ENCODE data around the gene ARHGAP10.
"Not testable (repeated sequence)": the region's sequence is repeated elsewhere in the genome, so short reads cannot be mapped to it uniquely, and the experiment has no call there.

ARHGAP10 gene

DNA sequence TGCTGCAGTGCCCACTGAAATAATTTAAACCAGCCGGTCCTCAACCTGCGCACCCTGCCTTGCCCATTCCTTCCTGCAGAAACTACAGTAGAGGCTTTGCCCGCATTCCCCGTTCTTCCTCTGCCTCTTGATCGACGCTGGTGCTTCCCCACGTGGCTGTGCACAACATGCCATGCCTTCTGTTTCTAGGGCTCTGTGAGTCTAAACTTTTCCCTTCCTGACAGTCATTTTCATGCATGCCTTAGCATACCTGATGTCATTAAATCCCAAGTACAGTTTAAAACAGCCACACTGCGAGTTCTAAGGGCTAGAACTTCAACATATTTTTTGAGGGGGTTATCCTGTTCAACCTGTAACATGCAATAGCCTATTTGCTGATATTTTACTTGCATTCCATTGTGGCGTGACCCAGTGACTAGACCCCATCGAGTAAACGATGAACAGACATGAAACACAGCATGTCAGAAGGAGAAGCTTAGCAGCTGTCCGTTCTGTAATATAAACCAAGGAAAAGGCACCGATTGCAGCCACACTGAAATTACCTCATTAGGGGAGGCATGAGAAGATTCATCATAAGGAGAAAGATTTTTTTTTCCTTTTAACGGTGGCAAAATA is 232.5 kb downstream of the ARHGAP10 start:
- no peak for DNase-seq

DNA sequence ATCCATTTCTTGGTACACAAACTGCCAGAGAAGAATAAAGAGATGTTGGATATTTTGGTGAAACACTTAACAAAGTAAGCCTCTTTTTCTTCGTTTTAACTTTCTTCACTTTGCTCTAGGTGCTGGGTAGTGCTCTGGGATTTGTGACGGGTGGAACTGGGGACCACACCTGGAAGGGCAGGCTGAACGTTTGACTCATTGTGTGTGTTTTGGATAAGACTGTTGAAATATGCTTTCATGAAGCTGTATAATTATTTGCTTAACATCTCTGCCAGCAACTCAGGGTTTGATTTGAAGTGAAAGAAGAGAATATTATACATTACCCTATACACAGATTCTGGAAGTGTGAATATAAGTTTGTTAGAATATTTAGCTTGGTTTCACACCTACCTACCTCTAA is 233.2 kb downstream of the ARHGAP10 start:
- DNase-seq: no peak

DNA sequence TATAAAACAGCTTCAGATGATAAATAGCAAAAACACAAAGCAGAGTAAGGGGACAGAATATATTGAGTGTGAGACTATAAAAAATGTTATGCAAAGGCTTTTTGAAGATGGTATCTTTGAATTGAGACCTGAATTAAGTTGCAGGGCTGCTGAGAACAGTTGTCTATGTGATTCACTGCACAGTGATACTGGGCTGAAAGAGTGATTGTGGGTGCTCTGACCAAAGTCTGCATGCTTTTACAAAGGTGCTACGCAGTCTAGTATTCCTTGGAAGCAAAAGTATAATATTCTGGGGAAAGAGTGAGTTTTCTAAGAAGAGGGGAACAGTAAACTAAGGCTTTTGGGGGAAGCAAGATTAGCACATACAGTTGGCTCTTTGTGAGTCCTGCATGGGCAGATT is 234.0 kb downstream of the ARHGAP10 start:
- DNase-seq: no peak

DNA sequence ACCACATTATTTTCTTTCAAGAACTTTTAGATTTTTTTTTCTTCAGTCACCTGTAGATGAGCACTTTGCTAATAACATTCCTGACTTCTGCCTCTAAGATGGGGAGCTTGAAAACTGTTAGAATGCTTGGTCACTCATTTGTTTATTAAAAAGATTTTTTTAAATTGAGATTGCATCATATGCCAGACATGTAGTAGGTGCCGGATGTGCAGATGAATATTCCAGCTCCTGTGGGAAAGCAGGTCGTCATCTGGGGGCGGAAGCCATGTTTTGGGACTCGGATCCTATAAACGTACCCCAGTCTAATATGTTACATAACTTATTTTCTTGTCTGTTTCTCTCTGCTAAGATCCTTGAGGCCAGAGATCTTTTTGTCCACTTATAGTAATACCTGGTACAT is 236.8 kb downstream of the ARHGAP10 start:
- no peak for DNase-seq

DNA sequence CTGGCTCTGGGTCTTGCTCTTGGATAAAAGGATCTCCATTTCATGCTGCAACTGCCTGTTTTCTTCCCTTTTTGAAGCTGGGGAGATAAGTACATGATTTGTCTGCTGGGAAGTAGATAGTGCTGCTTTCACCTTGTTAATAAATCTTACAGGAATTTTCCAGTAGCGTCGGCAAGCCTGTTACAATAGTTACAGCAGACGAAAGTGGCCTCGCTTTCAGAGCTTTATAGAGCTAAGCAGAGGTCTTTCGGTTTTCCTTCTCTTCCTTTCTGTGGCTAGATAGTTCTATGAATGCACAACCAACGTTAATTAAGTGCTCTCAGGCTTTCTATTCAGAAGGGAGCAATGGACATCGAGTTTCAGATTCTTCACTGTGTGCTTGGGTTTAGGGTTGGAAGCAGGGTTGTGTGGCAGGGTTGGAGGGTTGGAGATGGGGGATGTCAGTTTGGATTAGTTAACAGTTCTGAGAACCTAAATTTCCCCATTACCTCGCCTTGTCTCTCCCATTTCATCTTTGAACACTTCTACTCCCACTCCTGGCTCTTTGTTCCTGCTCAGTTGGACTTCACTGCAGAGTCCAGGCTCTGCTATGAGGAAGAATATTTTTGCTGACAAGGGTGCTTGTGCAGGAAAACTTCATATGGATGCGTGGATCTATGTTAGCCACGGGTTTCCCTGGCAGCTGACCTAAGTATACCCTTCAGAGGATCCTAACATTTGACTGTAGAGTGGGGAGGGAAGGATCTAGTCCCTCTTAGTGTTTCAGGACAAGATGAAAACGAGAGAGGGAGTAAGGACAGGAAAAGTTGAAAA is 237.9 kb downstream of the ARHGAP10 start:
- DNase-seq: no peak

DNA sequence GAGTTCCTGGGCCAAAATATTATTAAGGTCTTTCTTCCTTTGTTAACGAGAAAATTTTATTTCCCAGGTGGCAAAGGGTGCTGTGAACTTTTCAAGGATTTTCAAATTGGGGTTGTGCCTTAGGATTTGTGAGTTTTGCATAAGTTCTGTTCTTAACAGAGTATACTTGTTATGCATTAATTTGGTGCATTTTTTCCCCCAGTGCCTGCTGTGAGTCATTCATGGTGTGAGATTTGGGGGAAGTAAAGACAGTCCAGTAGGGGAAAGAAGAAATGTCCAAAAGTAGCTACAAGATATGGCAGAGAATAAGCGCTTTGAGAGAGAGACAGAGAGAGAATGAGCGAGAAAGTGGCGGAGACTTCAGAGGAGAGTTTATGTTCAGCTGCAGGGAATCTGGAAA is 239.2 kb downstream of the ARHGAP10 start:
- no peak for DNase-seq

DNA sequence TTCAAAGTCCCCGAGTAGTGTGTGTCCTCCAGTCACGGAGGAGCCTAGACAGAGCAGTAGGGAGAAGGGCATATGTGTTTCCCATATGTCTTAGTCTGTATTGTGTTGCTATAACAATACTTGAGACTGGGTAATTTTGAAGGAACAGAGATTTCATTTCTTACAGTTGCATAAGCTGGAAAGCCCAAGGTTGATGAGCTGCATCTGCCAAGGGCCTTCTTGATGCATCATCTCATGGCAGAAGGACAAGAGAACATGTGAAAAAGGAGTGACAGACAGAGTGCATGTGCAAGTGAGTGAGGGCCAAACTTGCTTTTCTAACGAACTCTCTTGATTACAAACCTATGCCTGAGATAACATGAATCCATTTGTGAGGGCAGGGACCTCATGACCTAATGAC is 243.4 kb downstream of the ARHGAP10 start:
- no peak for DNase-seq

DNA sequence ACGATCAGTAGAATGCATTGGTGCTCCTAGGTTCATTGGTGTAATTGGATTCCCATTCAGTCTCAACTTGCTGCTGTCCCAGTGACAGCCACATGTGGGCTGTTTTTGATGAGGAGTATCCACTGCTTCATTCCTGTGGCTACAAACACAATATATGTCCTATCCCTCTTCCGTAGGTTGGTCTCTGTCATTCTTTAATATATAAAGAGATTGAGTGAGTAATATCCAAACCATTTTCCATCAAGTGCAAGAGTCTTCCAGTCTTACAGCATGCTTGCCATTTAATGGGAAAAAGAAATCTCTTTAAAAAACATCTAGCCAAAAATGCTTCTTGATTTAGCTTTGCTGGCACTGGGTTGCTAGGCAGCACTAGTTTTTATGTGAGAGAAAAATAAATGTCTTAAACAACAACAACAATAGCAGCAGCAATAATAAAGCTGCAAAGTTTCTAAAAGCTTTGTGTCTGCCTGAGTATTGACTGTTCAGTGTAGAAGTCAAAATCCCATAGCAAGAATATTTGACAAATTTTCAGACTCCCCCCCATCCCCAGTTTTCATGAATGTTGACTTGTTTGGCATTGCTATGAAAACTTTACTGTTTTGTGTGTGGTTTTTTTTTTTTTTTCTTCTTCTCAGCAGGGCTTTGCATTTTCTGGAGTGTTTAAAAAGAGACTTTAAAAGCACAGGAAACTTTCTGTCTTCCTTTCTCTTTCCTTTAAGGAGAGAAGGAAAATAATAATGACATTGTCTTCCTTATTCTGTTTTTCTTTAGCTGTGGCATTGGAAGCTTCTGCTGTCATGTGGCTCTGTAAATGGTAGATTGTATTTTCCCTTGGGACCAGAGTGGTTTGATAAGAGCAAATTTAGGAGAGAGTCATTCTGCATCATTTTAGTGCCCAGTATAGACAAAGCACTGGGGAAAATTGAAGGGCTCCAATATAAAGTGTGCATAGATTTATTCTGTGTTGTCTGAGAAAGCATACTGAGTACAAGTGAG is 244.3 kb downstream of the ARHGAP10 start:
- no peak for DNase-seq

DNA sequence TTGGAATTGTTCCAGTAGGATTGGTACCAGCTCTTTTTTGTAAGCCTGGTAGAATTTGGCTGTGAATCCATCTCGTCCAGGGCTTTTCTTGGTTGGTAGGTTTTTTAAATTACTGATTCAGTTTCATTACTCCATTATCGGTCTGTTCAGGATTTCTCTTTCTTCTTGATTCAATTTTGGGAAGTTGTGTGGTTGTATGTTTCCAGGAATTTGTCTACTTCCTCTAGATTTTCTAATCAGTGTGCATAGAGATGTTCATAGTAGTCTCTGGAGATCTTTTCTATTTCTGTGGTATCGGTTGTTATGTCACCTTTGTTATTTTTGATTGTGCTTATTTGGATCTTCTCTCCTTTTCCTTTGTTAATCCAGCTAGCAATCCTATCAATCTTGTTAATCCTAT is 248.7 kb downstream of the ARHGAP10 start:
- DNase-seq: no peak

DNA sequence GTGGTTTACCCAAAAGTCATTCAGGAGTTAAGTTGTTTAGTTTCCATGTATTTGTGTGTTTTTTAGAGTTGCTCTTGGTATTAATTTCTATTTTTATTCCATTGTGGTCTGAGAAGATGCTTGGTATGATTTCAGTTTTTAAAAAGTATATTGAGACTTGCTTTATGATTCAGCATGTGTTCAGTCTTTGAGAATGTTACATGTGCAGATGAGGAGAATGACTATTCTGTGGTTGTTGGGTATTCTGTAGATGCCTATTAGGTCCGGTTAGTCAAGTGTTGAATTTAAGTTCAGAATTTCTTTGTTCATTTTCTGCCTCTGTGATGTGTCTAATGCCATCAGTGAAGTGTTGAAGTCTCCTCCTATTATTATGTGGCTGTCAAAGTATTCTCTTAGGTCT is 249.4 kb downstream of the ARHGAP10 start:
- no peak for DNase-seq

DNA sequence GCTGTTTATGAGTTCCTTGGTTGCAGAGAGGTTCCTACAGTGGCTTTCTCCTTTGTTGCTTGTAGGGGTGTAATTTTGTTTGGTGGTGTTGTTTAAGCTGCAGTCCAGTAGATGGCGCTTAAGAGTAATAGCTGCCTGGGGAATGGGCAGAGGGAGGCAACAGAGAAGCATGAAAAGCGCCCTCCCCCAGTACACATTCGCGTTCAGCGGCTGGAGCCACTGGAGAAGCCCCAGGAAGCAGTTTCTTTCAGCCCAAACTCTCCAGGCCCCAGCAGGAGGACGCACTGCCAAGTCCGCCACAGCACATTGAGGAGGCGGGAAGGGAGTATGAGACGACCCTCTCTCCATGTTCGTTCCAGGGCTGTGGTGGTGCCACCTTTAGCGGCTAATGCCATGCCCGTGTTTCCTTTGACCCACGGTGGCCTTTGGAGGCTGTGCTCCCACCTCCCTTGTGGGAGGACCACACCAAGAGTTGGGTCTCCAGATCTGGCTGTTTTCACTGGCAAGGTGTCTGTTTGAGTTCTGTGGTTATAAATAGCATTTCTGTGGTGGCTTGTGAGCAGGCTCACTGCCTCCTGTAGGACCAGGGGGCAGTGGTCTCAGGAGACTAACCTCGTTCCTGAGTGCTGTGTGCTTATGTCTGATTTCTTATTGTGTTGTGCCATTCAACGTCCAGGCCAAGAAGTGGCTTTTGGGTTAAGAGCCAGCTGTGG is 252.3 kb downstream of the ARHGAP10 start:
- DNase-seq: no peak

DNA sequence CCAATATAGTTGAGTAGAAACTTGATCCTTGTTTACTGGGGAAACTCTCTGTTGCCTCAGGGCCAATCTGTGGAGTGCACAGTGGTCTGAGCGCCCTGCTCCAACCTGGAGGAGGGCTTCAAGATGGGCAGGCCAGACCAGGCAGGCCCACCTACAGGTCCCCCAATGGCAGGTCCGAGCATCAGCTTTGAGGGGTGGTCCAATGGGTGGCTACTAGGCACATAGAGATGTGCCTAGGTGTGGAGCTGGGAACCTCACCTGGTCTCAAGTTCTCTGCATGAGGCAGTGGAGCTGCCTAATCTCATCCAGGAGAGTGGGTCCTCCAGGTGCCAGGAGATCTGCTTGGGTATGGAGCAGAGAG is 252.9 kb downstream of the ARHGAP10 start:
- DNase-seq: no peak

DNA sequence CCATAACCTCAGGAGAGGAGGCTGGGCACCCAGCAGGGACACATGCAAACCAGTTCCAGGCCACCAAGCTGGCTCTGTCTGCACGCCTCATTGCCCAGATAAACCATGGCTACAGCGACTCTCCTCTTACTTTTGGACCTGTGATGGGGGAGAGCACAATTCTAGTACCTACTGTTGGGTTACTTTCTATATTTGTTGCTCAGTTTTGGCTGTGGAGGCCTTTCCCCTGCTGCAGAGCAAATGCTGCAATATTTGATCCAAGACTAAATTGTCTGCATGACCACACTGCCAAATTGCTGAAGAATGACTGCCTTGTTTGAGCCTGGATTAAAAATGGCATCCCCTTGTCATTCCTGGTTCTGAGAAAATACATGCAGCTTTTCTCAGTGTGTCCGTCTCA is 253.5 kb downstream of the ARHGAP10 start:
- no peak for DNase-seq

DNA sequence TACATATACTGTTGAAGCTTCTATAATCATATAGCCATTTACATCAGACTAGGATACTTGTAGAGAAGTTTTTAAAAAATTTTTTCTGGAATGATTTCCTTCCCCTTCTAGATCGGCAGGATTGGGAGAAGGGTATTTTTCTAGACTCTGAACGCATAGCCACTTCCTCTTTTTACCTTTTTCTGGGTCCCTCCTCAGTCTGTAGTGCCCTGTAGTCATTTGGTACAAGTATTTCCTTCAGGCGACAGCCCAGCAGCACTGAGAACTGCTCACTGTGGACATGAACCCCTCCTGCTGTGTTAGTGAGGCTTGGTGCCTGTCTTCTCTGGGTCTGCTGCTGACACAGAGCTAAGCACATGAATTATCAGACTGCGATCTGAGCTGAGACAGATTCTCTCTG is 255.4 kb downstream of the ARHGAP10 start:
- no peak for DNase-seq

DNA sequence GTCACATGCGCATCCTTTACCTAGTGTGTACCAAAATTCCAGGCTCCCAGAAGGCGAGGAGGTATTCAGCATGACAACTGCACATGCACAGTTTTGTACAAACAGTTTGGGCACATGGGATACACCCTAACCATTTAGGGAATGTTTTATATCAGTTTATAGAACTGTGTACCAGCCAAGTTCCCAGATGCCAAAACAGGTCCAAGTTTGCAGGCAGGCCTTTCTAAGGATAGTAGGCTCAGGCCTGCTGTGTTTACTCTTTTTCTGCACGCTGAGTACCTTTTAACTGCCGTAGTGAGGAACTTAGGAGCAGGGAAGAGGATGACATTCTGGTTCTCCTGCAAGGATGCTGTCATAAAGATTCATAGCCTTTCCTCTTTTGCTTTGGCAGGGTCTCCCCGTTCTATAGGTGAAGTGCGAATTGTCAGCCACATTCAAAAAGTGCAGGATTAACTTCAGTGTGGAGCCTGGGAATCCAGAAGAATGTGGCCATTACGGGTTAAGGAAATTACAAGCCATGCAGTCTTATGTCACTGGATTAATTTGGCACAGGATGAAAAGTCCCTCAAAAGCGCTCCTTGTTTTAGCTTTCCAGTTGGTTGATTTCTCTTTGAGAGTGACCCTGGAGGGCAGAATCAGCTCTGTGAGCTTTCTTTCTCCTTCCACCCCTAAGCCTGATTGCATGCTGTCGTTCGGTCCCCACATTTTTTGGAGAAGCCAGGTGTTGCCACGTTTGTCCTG is 259.8 kb downstream of the ARHGAP10 start:
- DNase-seq: no peak

DNA sequence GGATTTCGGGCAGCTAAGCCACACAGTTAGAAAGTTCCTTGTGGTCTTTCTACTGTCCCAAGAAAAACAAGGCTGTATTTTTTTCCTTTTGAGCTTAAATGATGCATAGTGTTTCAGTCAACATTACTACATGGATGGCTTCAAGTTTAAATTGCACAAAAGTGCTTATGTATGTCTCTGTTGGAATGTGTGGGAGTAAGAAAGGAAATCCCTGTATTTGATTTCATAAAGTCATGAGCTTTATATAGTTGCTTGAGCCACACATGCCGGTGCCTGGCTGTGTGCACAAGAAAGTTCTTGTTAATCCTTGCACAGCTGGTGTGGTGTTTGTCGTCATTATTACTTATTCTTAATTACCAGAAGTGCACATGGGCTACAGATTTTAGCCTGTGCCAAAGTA is 262.2 kb downstream of the ARHGAP10 start:
- no peak for DNase-seq

DNA sequence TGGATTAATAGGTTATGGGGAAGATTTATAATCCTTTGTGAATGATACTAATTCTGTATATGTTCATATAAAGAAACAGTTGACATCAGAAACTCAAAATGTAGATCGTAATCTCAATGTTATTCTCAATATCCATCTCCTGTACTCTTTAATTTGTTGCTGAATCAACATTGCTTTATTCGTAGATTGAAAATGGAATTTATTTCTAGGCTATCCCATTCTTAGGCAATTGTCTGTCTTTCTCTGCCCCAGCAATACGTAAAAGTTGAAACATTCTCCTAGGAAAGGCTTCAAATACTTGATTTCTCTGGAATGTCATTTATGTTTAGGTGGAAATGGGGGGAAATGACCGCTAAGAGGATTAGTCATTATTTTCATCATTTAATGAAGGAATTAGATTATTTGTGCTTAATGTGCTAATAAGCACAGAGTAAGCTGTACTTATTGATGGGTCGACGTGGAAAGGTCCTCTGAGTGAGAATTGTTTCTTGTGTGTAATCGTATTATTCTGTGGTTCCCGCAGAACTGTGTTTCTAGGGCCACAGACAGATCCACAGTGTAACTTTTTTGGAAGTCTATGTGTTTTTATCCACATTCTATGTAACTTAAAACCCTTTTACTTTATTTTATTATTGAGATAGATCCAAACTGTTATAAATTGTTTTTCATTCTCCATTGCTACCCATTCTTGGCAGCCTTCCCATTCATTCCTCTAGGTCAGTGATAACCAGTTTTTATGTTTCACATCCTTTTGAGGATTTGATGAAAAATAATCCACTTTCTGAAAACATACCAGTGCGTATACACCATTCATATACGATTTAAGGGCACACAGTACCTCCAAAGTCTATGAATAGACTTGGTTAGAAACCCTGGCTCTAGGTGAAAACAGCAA is 262.9 kb downstream of the ARHGAP10 start:
- DNase-seq: no peak

DNA sequence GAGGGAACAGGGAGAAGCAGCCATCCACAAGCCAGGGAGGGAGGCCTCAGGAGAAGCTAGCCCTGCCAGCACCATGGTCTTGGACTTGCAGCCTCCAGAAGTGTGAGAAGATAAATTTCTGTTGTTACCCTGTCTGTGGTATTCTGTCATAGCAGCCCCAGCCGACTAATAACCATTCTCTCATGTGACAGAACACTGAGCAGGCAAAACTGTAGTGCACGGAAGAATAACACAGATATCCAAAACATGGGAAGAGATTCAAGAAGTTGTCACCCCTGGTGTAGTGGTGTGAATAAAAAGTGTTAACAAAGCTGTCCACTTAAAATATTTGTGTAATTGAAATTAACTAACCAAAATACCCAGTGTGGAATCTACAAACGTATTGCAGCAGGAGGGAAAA is 265.0 kb downstream of the ARHGAP10 start:
- DNase-seq: no peak

DNA sequence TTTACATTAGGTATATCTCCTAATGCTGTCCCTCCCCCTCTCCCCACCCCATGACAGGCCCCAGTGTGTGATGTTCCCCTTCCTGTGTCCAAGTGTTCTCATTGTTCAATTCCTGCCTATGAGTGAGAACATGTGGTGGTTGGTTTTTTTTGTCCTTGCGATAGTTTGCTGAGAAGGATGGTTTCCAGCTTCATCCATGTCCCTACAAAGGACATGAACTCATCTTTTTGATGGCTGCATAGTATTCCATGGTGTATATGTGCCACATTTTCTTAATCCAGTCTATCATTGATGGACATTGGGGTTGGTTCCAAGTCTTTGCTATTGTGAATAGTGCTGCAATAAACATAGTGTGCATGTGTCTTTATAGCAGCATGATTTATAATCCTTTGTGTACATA is 268.1 kb downstream of the ARHGAP10 start:
- not testable (repeated sequence) for DNase-seq

DNA sequence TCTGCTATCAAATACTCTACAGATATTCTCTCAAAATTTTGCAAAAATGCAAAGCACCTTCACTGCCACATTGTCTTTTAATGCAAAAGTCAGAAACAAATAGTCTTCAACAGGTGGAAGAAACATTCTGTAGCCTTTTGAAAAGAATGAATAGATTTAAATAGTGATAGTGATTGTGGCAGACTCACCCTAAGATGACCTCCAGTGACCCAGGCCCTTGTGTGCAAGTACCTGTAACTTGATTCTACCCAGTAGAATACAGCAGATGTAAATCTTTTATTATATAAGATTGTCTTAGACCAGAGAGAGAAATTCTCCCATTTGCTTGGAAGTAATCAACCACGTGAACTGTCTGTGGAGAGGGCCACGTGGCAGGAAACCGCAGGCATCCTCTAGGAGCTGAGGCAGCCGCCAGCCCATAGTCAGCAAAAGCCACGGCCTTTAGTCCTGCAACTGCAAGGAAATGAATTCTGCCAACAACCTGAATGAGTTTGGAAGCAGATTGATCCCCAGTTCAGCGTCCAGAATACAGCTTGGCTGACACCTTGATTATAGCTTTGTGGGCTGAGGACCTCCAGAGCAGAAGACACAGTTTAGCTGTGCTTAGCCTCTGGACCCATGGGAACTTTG is 272.5 kb downstream of the ARHGAP10 start:
- no peak for DNase-seq

DNA sequence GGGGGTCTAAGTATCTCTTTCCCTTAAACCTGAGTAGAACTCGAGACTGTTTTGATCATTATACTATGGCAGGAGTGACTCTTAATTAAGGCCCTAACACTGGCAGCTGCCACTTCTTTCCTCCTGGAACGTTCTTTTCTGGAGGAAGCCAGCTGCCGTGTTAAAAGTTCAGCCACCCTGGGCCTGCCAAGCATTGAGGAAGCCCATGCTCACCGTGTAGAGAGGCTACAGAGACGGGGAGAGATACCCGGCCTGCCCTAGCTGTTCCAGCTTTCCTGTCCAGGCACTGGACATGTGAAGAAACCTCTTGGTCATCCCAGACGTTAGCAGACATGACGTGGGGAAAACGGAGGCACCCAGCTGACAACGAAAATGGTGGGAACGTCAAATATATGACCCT is 274.1 kb downstream of the ARHGAP10 start:
- no peak for DNase-seq
